Nephron progenitor cell (in vitro differentiated cells): ENCODE measurements around the gene NTN1.

ENCODE experiments used
- DNase-seq: peaks from one replicate; pipeline ENCODE4 v3.0.0; 2021
- H3K27ac Mint-ChIP-seq: 2 replicates; pipeline ENCODE4 v1.8.0; 2021; ENCODE audit warnings: mild to moderate bottlenecking, moderate library complexity, mixed read lengths
- H3K27me3 Mint-ChIP-seq: 2 replicates; pipeline ENCODE4 v1.8.0; 2021; ENCODE audit warnings: mild to moderate bottlenecking, low read depth, mixed read lengths; ENCODE audit not compliant: poor library complexity
- H3K36me3 Mint-ChIP-seq: 2 replicates; pipeline ENCODE4 v1.8.0; 2021; ENCODE audit warnings: low read depth, mixed read lengths
- H3K4me1 Mint-ChIP-seq: 2 replicates; pipeline ENCODE4 v1.8.0; 2021; ENCODE audit warnings: mixed read lengths
- H3K4me3 Mint-ChIP-seq: 2 replicates; pipeline ENCODE4 v1.8.0; 2021; ENCODE audit warnings: mild to moderate bottlenecking, moderate library complexity, mixed read lengths
- H3K9me3 Mint-ChIP-seq: 2 replicates; pipeline ENCODE4 v1.8.0; 2021; ENCODE audit warnings: mild to moderate bottlenecking, moderate library complexity, mixed read lengths
- TF ChIP-seq, protein P1 (sequence below): fragments of 200-600 bp; sonication (generic); IDR thresholded peaks from 2 replicates; pipeline ENCODE4 v1.5.0; 2021; ENCODE audit warnings: antibody characterized with exemption

Gene NTN1

DNA sequence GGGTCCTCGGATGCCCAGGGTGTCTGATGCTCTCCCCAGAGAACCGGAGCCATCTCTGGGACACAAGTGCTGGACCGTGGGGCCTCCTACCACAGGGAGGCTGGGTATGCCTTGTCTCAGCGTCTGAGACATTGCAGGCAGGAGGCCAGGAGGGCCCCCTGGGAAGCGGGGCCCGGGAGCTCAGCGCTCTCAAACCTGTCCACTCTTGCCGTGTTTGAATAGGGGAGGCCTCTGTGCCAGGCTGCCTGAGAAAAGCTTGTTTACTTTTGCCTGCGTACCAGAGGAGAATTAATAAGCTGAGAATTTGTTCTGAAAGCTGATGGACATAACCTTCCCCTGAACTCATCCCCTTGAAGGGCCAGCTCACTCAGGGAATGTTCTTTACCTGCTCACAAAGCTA is 163.8 kb downstream of the NTN1 start:
- TF ChIP-seq, protein P1, sequence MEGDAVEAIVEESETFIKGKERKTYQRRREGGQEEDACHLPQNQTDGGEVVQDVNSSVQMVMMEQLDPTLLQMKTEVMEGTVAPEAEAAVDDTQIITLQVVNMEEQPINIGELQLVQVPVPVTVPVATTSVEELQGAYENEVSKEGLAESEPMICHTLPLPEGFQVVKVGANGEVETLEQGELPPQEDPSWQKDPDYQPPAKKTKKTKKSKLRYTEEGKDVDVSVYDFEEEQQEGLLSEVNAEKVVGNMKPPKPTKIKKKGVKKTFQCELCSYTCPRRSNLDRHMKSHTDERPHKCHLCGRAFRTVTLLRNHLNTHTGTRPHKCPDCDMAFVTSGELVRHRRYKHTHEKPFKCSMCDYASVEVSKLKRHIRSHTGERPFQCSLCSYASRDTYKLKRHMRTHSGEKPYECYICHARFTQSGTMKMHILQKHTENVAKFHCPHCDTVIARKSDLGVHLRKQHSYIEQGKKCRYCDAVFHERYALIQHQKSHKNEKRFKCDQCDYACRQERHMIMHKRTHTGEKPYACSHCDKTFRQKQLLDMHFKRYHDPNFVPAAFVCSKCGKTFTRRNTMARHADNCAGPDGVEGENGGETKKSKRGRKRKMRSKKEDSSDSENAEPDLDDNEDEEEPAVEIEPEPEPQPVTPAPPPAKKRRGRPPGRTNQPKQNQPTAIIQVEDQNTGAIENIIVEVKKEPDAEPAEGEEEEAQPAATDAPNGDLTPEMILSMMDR, result no peak
- H3K9me3 Mint-ChIP-seq, result no peaks in the 10 kb centered on the region
- peaks cover 16% of the 10 kb centered on the region for H3K4me1 Mint-ChIP-seq
- no peaks in the 10 kb centered on the region for H3K27me3 Mint-ChIP-seq
- no peak overlapping the region for H3K27ac Mint-ChIP-seq
- H3K4me3 Mint-ChIP-seq, result no peak overlapping the region
- H3K36me3 Mint-ChIP-seq, result peaks cover 30% of the 10 kb centered on the region
- no peak for DNase-seq

DNA sequence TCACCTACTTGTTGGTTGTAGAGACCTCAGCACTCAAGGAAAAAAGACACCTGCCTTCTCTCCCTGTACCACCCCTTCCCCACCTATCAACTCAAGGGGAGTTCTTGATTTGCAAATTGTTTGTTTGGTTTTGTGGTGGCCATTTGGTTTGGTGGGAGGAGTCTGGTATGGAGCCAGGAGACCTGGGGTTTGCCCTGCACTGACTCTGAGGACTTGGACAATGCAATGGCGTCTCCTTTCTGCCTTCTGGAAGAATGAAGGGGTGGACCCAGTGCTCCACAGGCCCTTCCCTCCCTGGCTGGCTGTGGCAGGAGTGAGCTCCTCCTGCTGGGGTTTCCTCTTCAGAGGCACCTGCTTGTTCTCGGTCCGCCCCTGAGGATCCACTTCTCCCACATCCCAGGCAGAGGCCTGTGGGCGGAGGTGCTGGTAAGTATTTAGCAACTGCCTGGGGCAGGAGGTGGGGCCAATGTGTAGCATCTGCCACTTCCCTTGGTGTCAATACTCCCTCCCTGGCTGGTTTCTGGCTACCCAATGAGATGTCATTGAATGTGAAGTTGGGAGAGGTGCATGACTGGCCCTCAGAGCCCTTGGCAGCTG is 164.5 kb downstream of the NTN1 start:
- Mint-ChIP-seq H3K4me3 (no peak overlapping the region), H3K27me3 (no peaks in the 10 kb centered on the region), H3K9me3 (no peaks in the 10 kb centered on the region), H3K27ac (no peak overlapping the region), H3K36me3 (peaks cover 30% of the 10 kb centered on the region), H3K4me1 (peaks cover 16% of the 10 kb centered on the region)
- TF ChIP-seq, protein P1, result no peak
- DNase-seq, result no peak

DNA sequence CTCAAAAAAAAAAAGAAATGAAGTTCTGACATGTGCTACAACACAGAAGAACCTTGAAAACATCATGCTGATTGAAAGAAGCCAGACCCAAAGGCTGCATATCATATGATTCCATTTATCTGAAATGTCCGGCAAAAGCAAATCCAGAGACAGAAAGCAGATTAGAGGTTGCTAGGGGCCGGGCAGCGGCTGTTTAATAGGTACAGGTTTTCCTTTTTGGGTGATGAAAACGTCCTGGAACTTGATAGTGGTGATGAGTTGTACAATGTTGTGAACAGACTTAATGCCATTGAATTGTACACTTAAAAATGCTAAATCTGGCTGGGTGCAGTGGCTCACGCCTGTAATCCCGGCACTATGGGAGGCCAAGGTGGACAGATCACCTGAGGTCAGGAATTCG is 166.5 kb downstream of the NTN1 start:
- TF ChIP-seq, protein P1, result no peak
- H3K36me3 Mint-ChIP-seq, result peaks cover 27% of the 10 kb centered on the region
- no peak for DNase-seq
- H3K27ac Mint-ChIP-seq, result no peak overlapping the region
- no peaks in the 10 kb centered on the region for H3K9me3 Mint-ChIP-seq
- no peak overlapping the region for H3K4me3 Mint-ChIP-seq
- H3K27me3 Mint-ChIP-seq, result no peaks in the 10 kb centered on the region
- peaks cover 13% of the 10 kb centered on the region for H3K4me1 Mint-ChIP-seq

DNA sequence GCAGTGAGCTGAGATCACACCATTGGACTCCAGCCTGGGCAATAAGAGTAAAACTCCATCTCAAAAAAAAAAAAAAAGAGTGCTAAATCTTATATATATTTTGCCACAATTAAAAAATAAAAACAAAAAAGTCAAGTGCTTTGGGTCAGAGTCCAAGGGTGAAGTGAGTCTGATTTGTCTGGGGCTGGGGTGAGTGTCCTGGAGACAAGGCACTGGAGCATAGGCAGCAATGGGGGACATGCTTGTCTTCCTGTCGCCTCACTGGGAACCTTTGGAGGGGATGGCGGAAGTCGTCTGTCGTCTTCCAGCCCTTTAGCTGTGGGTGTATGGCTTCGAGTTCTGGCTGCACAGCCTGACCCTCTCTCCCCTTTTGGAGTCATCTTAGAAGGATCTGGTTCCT is 167.1 kb downstream of the NTN1 start:
- H3K9me3 Mint-ChIP-seq, result no peaks in the 10 kb centered on the region
- H3K4me1 Mint-ChIP-seq, result peaks cover 7% of the 10 kb centered on the region
- no peaks in the 10 kb centered on the region for H3K27me3 Mint-ChIP-seq
- peaks cover 27% of the 10 kb centered on the region for H3K36me3 Mint-ChIP-seq
- H3K27ac Mint-ChIP-seq, result no peak overlapping the region
- DNase-seq, result no peak
- H3K4me3 Mint-ChIP-seq, result no peak overlapping the region
- TF ChIP-seq, protein P1, result no peak

DNA sequence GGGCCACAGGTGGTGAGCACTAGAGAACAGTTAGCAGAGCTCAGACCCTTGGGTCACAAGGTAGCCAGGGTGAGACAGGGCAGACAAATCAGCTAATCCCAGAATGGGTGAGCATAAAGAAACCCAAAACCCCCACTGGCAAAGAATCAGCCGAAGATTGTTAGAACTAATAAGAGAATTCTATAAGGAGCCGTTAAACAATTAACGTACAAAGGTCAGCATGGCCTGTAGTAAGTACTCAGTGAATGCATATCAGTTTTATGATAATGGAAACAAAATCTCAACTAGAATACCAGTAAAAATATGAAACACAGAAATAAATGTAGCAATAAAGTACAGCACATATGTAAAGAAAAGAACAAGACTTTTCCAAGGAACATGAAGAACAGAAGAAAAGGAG is 168.6 kb downstream of the NTN1 start:
- H3K4me1 Mint-ChIP-seq, result peaks cover 9% of the 10 kb centered on the region
- H3K4me3 Mint-ChIP-seq, result no peak overlapping the region

DNA sequence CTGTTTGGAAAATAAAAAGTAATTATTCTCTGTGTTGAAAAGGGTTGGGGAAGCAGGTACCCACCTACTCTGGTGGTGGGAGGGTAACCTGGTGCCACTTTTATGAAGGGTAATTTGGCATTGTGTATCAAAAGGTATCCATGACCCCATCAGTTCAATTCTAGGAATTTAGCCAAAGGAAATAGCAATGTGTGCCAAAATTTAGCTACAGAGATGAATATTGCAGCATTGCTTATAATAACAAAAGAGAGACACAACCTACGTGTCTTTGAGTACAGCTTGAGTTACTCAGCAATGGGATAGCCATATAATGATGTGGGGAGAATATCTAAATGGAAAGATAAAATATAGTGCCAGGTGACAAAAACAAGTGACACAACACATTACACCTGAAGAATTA is 170.7 kb downstream of the NTN1 start:
- Mint-ChIP-seq H3K4me3 (no peak overlapping the region), H3K27me3 (no peaks in the 10 kb centered on the region)
- no peak for DNase-seq

More for the DNA sequence above, 168.6 kb downstream of the NTN1 start:
- H3K9me3 Mint-ChIP-seq, result no peaks in the 10 kb centered on the region
- TF ChIP-seq, protein P1, result no peak
- peaks cover 17% of the 10 kb centered on the region for H3K36me3 Mint-ChIP-seq
- H3K27me3 Mint-ChIP-seq, result no peaks in the 10 kb centered on the region
- no peak for DNase-seq
- peak overlapping the region; percentile 36 for H3K27ac Mint-ChIP-seq

More for the DNA sequence above, 170.7 kb downstream of the NTN1 start:
- no peak overlapping the region for H3K27ac Mint-ChIP-seq
- peaks cover 10% of the 10 kb centered on the region for H3K36me3 Mint-ChIP-seq
- no peaks in the 10 kb centered on the region for H3K9me3 Mint-ChIP-seq
- H3K4me1 Mint-ChIP-seq, result peaks cover 31% of the 10 kb centered on the region
- TF ChIP-seq, protein P1, result no peak
